Measurements from ENCODE around the gene MYO1H. TPM values are rescaled to one million over a fixed set of nuclear protein-coding genes. Genes with fewer than 3 reads are reported as not detected.

MYO1H gene
- total RNA-seq, 1 donor from 2014 or later: not detected

GRCh38 chr12:109449845-109450532, 102.3 kb downstream of the MYO1H start:
- TF ChIP-seq, protein P1, sequence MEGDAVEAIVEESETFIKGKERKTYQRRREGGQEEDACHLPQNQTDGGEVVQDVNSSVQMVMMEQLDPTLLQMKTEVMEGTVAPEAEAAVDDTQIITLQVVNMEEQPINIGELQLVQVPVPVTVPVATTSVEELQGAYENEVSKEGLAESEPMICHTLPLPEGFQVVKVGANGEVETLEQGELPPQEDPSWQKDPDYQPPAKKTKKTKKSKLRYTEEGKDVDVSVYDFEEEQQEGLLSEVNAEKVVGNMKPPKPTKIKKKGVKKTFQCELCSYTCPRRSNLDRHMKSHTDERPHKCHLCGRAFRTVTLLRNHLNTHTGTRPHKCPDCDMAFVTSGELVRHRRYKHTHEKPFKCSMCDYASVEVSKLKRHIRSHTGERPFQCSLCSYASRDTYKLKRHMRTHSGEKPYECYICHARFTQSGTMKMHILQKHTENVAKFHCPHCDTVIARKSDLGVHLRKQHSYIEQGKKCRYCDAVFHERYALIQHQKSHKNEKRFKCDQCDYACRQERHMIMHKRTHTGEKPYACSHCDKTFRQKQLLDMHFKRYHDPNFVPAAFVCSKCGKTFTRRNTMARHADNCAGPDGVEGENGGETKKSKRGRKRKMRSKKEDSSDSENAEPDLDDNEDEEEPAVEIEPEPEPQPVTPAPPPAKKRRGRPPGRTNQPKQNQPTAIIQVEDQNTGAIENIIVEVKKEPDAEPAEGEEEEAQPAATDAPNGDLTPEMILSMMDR (IDR thresholded peaks at IDR 0.05; ENCODE audit: insufficient read depth, low read length, poor library complexity, severe bottlenecking): no peak
- H3K36me3 ChIP-seq (ENCODE audit: control insufficient read depth, insufficient read depth, low read length): peaks cover 4% of the 10 kb centered on the region
- DNase-seq (ENCODE audit: low read depth): no peak

GRCh38 chr12:109450980-109451379, 103.3 kb downstream of the MYO1H start:
- peaks cover 6% of the 10 kb centered on the region for H3K36me3 ChIP-seq (ENCODE audit: control insufficient read depth, insufficient read depth, low read length)
- H3K27me3 ChIP-seq (ENCODE audit: control insufficient read depth, insufficient read depth, low read length): no peaks in the 10 kb centered on the region
- no peak overlapping the region for H3K4me3 ChIP-seq (ENCODE audit: low read depth, low read length)
- DNase-seq (ENCODE audit: low read depth): no peak
- TF ChIP-seq, protein P1 (IDR thresholded peaks at IDR 0.05; ENCODE audit: insufficient read depth, low read length, poor library complexity, severe bottlenecking): no peak

More at GRCh38 chr12:109449845-109450532, 102.3 kb downstream of the MYO1H start:
- H3K27me3 ChIP-seq (ENCODE audit: control insufficient read depth, insufficient read depth, low read length): no peaks in the 10 kb centered on the region
- H3K4me3 ChIP-seq (ENCODE audit: low read depth, low read length): no peak overlapping the region

DNA sequence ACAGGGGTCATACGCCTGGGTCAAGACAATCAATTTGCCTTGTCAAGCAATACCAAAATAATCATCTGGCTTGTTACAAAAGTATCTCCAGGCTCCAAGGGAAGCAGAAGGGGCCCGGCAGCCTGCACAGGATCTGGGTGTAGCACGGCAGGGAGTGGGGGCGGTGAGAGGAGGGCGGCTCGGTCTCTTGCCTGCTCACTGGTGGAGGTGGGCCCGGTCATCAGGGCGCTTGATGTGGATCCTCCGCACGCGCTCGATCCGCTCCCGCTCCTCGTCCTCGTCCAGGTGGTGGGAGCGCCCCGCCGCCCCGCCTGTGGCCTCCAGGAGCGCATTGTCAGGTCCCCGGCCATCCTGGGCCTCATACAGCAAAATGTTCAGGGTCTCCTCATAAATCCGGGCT, 103.7 kb downstream of the MYO1H start:
- H3K36me3 ChIP-seq (ENCODE audit: control insufficient read depth, insufficient read depth, low read length): peaks cover 6% of the 10 kb centered on the region
- TF ChIP-seq, protein P1 (IDR thresholded peaks at IDR 0.05; ENCODE audit: insufficient read depth, low read length, poor library complexity, severe bottlenecking): no peak

GRCh38 chr12:109452489-109452888, 104.8 kb downstream of the MYO1H start:
- H3K27me3 ChIP-seq (ENCODE audit: control insufficient read depth, insufficient read depth, low read length): no peaks in the 10 kb centered on the region
- no peak overlapping the region for H3K4me3 ChIP-seq (ENCODE audit: low read depth, low read length)
- peaks cover 6% of the 10 kb centered on the region for H3K36me3 ChIP-seq (ENCODE audit: control insufficient read depth, insufficient read depth, low read length)
- DNase-seq (ENCODE audit: low read depth): no peak
- TF ChIP-seq, protein P1 (IDR thresholded peaks at IDR 0.05; ENCODE audit: insufficient read depth, low read length, poor library complexity, severe bottlenecking): no peak

More for the DNA sequence above, 103.7 kb downstream of the MYO1H start:
- DNase-seq (ENCODE audit: low read depth): no peak
- H3K27me3 ChIP-seq (ENCODE audit: control insufficient read depth, insufficient read depth, low read length): no peaks in the 10 kb centered on the region
- no peak overlapping the region for H3K4me3 ChIP-seq (ENCODE audit: low read depth, low read length)

DNA sequence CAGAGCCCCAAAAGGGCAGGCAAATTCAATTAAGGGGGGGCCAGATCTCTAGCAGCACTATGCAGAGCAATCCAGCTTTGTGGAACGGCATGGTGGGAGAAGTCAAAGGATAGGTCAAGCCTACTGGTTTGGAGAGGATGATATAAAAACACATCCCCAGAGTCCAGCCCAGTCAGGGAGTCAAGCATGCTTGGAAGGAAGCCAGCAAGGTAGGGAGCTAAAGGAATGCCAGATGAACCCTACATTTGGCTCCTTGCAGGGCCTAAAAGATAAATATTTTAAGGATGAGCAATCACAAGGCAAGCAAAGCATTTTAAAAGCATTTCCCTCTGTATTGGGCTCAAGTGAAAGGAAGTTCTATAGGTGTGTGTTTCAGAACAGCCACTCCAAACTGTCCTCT, 108.0 kb downstream of the MYO1H start:
- no peak for DNase-seq (ENCODE audit: low read depth)
- TF ChIP-seq, protein P1 (IDR thresholded peaks at IDR 0.05; ENCODE audit: insufficient read depth, low read length, poor library complexity, severe bottlenecking): no peak
- Histone ChIP-seq H3K27me3 (ENCODE audit: control insufficient read depth, insufficient read depth, low read length) (no peaks in the 10 kb centered on the region), H3K36me3 (ENCODE audit: control insufficient read depth, insufficient read depth, low read length) (peaks cover 6% of the 10 kb centered on the region), H3K4me3 (ENCODE audit: low read depth, low read length) (no peak overlapping the region)

DNA sequence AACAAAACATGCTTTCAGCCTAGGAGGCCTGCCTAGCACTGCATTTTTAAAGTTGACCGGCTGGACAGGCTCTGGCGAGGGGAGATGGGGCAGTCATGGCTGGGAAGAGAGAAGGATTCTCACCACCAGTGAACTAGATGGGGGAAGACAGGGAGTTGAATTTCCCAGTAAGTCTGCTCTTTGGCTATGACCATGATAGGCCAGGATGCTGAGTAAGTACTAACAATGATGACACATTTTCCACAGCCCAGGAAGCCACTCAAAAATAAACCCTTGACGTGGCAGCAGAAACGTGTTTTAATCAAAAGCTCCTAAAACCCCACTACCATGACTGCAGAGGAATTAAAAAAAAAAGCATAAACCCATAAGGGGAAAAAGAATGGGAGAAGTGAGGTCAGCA, 110.4 kb downstream of the MYO1H start:
- H3K36me3 ChIP-seq (ENCODE audit: control insufficient read depth, insufficient read depth, low read length): peaks cover 2% of the 10 kb centered on the region

More for the DNA sequence above, 110.4 kb downstream of the MYO1H start:
- TF ChIP-seq, protein P1 (IDR thresholded peaks at IDR 0.05; ENCODE audit: insufficient read depth, low read length, poor library complexity, severe bottlenecking): no peak
- no peaks in the 10 kb centered on the region for H3K27me3 ChIP-seq (ENCODE audit: control insufficient read depth, insufficient read depth, low read length)
- DNase-seq (ENCODE audit: low read depth): no peak
- no peak overlapping the region for H3K4me3 ChIP-seq (ENCODE audit: low read depth, low read length)
